Ascending aorta (tissue), 2 donors: ENCODE measurements around the gene SMYD2. TPM values are rescaled to one million over a fixed set of nuclear protein-coding genes. Genes with fewer than 3 reads are reported as not detected.

Experiments used
- DNase-seq, 2 donors: peaks; one replicate each; pipeline ENCODE4 v3.0.0-alpha.2; 2019; ENCODE audit warnings: low spot score in 2 of 2
- H3K27ac ChIP-seq, 2 donors: fragments of 200-600 bp; sonication (generic); one replicate each; pipeline ENCODE4 v1.5.1; 2016 to 2017; ENCODE audit warnings: mild to moderate bottlenecking in 1 of 2
- H3K27me3 ChIP-seq: fragments of 200-600 bp; sonication (generic); one replicate; pipeline ENCODE4 v1.5.1; 2017
- H3K36me3 ChIP-seq, 2 donors: fragments of 200-600 bp; sonication (generic); one replicate each; pipeline ENCODE4 v1.5.1; 2016
- H3K4me1 ChIP-seq, 2 donors: fragments of 200-600 bp; sonication (generic); one replicate each; pipeline ENCODE4 v1.5.1; 2016 to 2017; ENCODE audit warnings: mild to moderate bottlenecking in 1 of 2
- H3K4me3 ChIP-seq, 2 donors: fragments of 200-600 bp; sonication (generic); one replicate each; pipeline ENCODE4 v1.5.1; 2016 to 2017; ENCODE audit warnings: mild to moderate bottlenecking in 1 of 2
- H3K9me3 ChIP-seq, 2 donors: fragments of 200-600 bp; sonication (generic); one replicate each; pipeline ENCODE4 v1.5.1; 2016
- CTCF ChIP-seq, 3 experiments: fragments of 200-600 bp in 2 of 3; fragments of 450-650 bp in 1 of 3; sonication (generic) in 2 of 3; IDR thresholded peaks; one replicate each; pipeline ENCODE4 v1.5.1; 2016 to 2019; ENCODE audit warnings: antibody characterized with exemption in 3 of 3, mild to moderate bottlenecking in 1 of 3, moderate library complexity in 1 of 3
- intact Hi-C: fragments of 100-400 bp; cut with DNase I; formaldehyde crosslinking; loops from one replicate; pipeline ENCODE4 v1.15.1; 2023
- total RNA-seq: library from RNA; depleted of rRNA; stranded (reverse); fragments of >200 nt; gene quantifications from one replicate; pipeline ENCODE4 v1.1.0, GENCODE V29; 2016

SMYD2 gene
- total RNA-seq, 1 donor from 2014 or later, result 2.4 TPM

- no peak for TF ChIP-seq CTCF (IDR thresholded peaks at IDR 0.05)
- peak in 1 of 2 donors; percentile 68 for DNase-seq
- no peak overlapping the region for H3K4me3 ChIP-seq
- H3K9me3 ChIP-seq, result no peaks in the 10 kb centered on the region
- H3K27ac ChIP-seq, result peak overlapping the region; percentile 69 to 71
- peaks cover 15 to 35% of the 10 kb centered on the region in 2 donors for H3K36me3 ChIP-seq
- intact Hi-C loops, result no loop called here
- H3K27me3 ChIP-seq, result no peaks in the 10 kb centered on the region
- H3K4me1 ChIP-seq, result peaks cover 0 to 7% of the 10 kb centered on the region in 2 donors
These were observed 81.4 kb downstream of the SMYD2 start for GRCh38 chr1:214362188-214362882.

- Histone ChIP-seq H3K36me3 (peaks cover 11 to 29% of the 10 kb centered on the region in 2 donors), H3K27me3 (no peaks in the 10 kb centered on the region), H3K9me3 (no peaks in the 10 kb centered on the region), H3K4me1 (peaks cover 0 to 7% of the 10 kb centered on the region in 2 donors), H3K27ac (peak overlapping the region in 1 of 2 donors; percentile 69), H3K4me3 (no peak overlapping the region)
- TF ChIP-seq CTCF (IDR thresholded peaks at IDR 0.05), result no peak
- DNase-seq, result no peak
- intact Hi-C loops, result no loop called here
These were observed 82.4 kb downstream of the SMYD2 start for GRCh38 chr1:214363386-214363785.

DNA sequence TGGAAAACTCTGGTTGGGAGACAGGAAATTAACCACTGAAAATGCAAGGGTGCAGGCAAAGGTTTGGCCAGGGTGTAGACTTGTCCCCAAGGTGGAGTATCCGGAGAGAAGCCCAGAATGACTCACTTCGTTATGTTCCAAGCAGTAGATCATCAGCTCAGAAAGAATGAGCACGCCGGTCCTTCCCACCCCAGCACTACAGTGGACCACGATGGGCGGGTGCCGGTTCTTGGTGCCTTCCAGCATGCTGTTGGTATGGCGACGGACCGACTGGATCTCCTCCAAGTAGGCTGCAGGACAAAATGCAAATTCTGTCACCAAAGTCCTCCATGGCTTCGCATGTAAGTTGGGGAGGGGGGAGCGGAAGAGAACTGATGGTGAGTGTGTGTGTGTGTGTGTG, 83.4 kb downstream of the SMYD2 start:
- no peak for DNase-seq
- peaks cover 16 to 33% of the 10 kb centered on the region in 2 donors for H3K36me3 ChIP-seq
- intact Hi-C loops, result no loop called here

GRCh38 chr1:214364786-214365295, 83.9 kb downstream of the SMYD2 start:
- H3K27me3 ChIP-seq, result no peaks in the 10 kb centered on the region
- no peak for TF ChIP-seq CTCF (IDR thresholded peaks at IDR 0.05)
- peaks cover 16 to 33% of the 10 kb centered on the region in 2 donors for H3K36me3 ChIP-seq
- no peak overlapping the region for H3K4me3 ChIP-seq
- H3K4me1 ChIP-seq, result peaks cover 0 to 7% of the 10 kb centered on the region in 2 donors
- DNase-seq, result no peak
- H3K27ac ChIP-seq, result no peak overlapping the region
- intact Hi-C loops, result no loop called here
- no peaks in the 10 kb centered on the region for H3K9me3 ChIP-seq

More for the DNA sequence above, 83.4 kb downstream of the SMYD2 start:
- no peaks in the 10 kb centered on the region for H3K27me3 ChIP-seq
- H3K4me1 ChIP-seq, result peaks cover 0 to 7% of the 10 kb centered on the region in 2 donors
- H3K9me3 ChIP-seq, result no peaks in the 10 kb centered on the region
- no peak overlapping the region for H3K27ac ChIP-seq
- TF ChIP-seq CTCF (IDR thresholded peaks at IDR 0.05), result no peak
- no peak overlapping the region for H3K4me3 ChIP-seq

GRCh38 chr1:214367841-214368240, 86.9 kb downstream of the SMYD2 start:
- H3K4me1 ChIP-seq, result no peaks in the 10 kb centered on the region
- DNase-seq, result no peak
- no peaks in the 10 kb centered on the region for H3K27me3 ChIP-seq
- no peak overlapping the region for H3K4me3 ChIP-seq
- intact Hi-C loops, result no loop called here
- H3K27ac ChIP-seq, result no peak overlapping the region
- peaks cover 16 to 38% of the 10 kb centered on the region in 2 donors for H3K36me3 ChIP-seq
- no peak for TF ChIP-seq CTCF (IDR thresholded peaks at IDR 0.05)
- H3K9me3 ChIP-seq, result no peaks in the 10 kb centered on the region
